Measurements from ENCODE around the gene CAMK4.

CAMK4 gene

GRCh38 chr5:111469903-111470302, 245.7 kb downstream of the CAMK4 start:
- Histone ChIP-seq H3K27me3 (ENCODE audit: insufficient read depth, poor library complexity, severe bottlenecking) (no peaks in the 10 kb centered on the region), H3K36me3 (ENCODE audit: low read depth) (no peaks in the 10 kb centered on the region), H3K9me3 (ENCODE audit: severe bottlenecking) (no peaks in the 10 kb centered on the region), H3K27ac (ENCODE audit: poor library complexity, severe bottlenecking) (no peak overlapping the region), H3K4me1 (ENCODE audit: insufficient read depth, poor library complexity, severe bottlenecking) (peaks cover 2% of the 10 kb centered on the region), H3K4me3 (ENCODE audit: severe bottlenecking) (no peak overlapping the region)
- TF ChIP-seq CTCF (IDR thresholded peaks at IDR 0.05; ENCODE audit: poor library complexity, severe bottlenecking), result peak; percentile 30
- no peak for DNase-seq (ENCODE audit: low spot score)
- no peak for ATAC-seq (ENCODE audit: low read depth)

GRCh38 chr5:111472096-111472495, 247.9 kb downstream of the CAMK4 start:
- no peaks in the 10 kb centered on the region for H3K36me3 ChIP-seq (ENCODE audit: low read depth)
- no peaks in the 10 kb centered on the region for H3K9me3 ChIP-seq (ENCODE audit: severe bottlenecking)
- no peak for TF ChIP-seq CTCF (IDR thresholded peaks at IDR 0.05; ENCODE audit: poor library complexity, severe bottlenecking)
- peaks cover 2% of the 10 kb centered on the region for H3K4me1 ChIP-seq (ENCODE audit: insufficient read depth, poor library complexity, severe bottlenecking)
- H3K27ac ChIP-seq (ENCODE audit: poor library complexity, severe bottlenecking), result no peak overlapping the region
- ATAC-seq (ENCODE audit: low read depth) (no peak), DNase-seq (ENCODE audit: low spot score) (no peak)
- H3K27me3 ChIP-seq (ENCODE audit: insufficient read depth, poor library complexity, severe bottlenecking), result no peaks in the 10 kb centered on the region
- H3K4me3 ChIP-seq (ENCODE audit: severe bottlenecking), result no peak overlapping the region

GRCh38 chr5:111472579-111472978, 248.4 kb downstream of the CAMK4 start:
- no peak overlapping the region for H3K4me3 ChIP-seq (ENCODE audit: severe bottlenecking)
- H3K36me3 ChIP-seq (ENCODE audit: low read depth), result no peaks in the 10 kb centered on the region
- H3K4me1 ChIP-seq (ENCODE audit: insufficient read depth, poor library complexity, severe bottlenecking), result peaks cover 2% of the 10 kb centered on the region
- H3K9me3 ChIP-seq (ENCODE audit: severe bottlenecking), result no peaks in the 10 kb centered on the region
- H3K27me3 ChIP-seq (ENCODE audit: insufficient read depth, poor library complexity, severe bottlenecking), result no peaks in the 10 kb centered on the region
- TF ChIP-seq CTCF (IDR thresholded peaks at IDR 0.05; ENCODE audit: poor library complexity, severe bottlenecking), result no peak
- no peak for DNase-seq (ENCODE audit: low spot score)
- no peak for ATAC-seq (ENCODE audit: low read depth)
- no peak overlapping the region for H3K27ac ChIP-seq (ENCODE audit: poor library complexity, severe bottlenecking)

GRCh38 chr5:111478266-111478665, 254.1 kb downstream of the CAMK4 start:
- ATAC-seq (ENCODE audit: low read depth) (no peak), DNase-seq (ENCODE audit: low spot score) (no peak)
- Histone ChIP-seq H3K4me1 (ENCODE audit: insufficient read depth, poor library complexity, severe bottlenecking) (no peaks in the 10 kb centered on the region), H3K27me3 (ENCODE audit: insufficient read depth, poor library complexity, severe bottlenecking) (no peaks in the 10 kb centered on the region), H3K4me3 (ENCODE audit: severe bottlenecking) (no peak overlapping the region), H3K27ac (ENCODE audit: poor library complexity, severe bottlenecking) (no peak overlapping the region), H3K9me3 (ENCODE audit: severe bottlenecking) (no peaks in the 10 kb centered on the region), H3K36me3 (ENCODE audit: low read depth) (no peaks in the 10 kb centered on the region)
- TF ChIP-seq CTCF (IDR thresholded peaks at IDR 0.05; ENCODE audit: poor library complexity, severe bottlenecking), result peak; percentile 54

- Histone ChIP-seq H3K36me3 (ENCODE audit: low read depth) (no peaks in the 10 kb centered on the region), H3K9me3 (ENCODE audit: severe bottlenecking) (no peaks in the 10 kb centered on the region), H3K27me3 (ENCODE audit: insufficient read depth, poor library complexity, severe bottlenecking) (no peaks in the 10 kb centered on the region), H3K27ac (ENCODE audit: poor library complexity, severe bottlenecking) (no peak overlapping the region), H3K4me1 (ENCODE audit: insufficient read depth, poor library complexity, severe bottlenecking) (no peaks in the 10 kb centered on the region), H3K4me3 (ENCODE audit: severe bottlenecking) (no peak overlapping the region)
- ATAC-seq (ENCODE audit: low read depth), result no peak
- no peak for DNase-seq (ENCODE audit: low spot score)
- TF ChIP-seq CTCF (IDR thresholded peaks at IDR 0.05; ENCODE audit: poor library complexity, severe bottlenecking), result no peak
Measured at GRCh38 chr5:111478898-111479297, 254.7 kb downstream of the CAMK4 start.
